Measurements from ENCODE around the gene AUH. TPM values are rescaled to one million over a fixed set of nuclear protein-coding genes. Genes with fewer than 3 reads are reported as not detected.

Gene AUH
- total and polyA plus RNA-seq, 9 of the 15 experiments (the other 6 are each of a cell fraction or from before 2014, with no cell fraction given) = 3.4 to 29.0 (median 10.1) TPM

DNA sequence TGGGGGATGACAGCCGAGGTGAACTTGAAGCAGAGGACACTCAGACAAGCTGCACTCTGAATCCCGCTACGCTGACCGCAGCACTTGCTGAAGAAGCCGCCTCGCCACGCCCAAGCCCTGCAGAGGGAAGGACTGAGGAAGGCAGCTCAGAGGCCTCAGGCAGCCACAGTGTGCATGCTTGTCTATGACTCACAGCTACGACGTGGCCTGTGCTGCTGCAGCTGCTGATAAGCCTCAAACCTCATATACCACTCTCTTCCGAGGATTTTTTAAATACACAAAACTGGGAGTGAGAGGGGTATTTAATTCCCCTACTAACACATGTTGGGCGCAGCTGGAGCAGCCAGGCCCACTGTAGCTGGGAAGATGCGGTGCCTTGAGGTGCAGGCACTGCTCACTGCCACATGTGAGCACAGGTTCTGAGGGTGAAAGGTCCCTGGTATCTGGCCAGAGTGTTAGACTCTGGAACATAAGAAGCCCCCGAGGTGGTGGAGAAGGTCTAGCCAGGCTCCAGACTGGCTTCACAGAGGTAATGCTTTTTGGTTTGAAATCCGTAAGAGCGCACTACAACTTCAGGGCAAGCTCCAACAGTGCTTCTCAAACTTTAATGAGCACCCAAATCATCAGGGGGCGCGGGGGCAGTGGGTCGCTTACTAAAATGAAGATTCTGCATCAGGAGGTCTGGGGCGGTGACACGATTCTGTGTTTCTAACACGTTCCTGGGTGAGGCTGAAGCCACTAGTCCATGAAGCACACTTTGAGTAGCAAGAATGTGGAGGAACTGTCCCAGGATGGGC lies 196.8 kb downstream of the AUH start (continued):
- TF ChIP-seq, protein P1, sequence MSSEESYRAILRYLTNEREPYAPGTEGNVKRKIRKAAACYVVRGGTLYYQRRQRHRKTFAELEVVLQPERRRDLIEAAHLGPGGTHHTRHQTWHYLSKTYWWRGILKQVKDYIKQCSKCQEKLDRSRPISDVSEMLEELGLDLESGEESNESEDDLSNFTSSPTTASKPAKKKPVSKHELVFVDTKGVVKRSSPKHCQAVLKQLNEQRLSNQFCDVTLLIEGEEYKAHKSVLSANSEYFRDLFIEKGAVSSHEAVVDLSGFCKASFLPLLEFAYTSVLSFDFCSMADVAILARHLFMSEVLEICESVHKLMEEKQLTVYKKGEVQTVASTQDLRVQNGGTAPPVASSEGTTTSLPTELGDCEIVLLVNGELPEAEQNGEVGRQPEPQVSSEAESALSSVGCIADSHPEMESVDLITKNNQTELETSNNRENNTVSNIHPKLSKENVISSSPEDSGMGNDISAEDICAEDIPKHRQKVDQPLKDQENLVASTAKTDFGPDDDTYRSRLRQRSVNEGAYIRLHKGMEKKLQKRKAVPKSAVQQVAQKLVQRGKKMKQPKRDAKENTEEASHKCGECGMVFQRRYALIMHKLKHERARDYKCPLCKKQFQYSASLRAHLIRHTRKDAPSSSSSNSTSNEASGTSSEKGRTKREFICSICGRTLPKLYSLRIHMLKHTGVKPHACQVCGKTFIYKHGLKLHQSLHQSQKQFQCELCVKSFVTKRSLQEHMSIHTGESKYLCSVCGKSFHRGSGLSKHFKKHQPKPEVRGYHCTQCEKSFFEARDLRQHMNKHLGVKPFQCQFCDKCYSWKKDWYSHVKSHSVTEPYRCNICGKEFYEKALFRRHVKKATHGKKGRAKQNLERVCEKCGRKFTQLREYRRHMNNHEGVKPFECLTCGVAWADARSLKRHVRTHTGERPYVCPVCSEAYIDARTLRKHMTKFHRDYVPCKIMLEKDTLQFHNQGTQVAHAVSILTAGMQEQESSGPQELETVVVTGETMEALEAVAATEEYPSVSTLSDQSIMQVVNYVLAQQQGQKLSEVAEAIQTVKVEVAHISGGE (CRISPR knock-in tag; IDR thresholded peaks at IDR 0.05) = 0 out of 6 replicates have a peak, but pooled peaks of 1 of the 3 experiments have one; percentile 29
- TF ChIP-seq SMARCA4 (IDR thresholded peaks at IDR 0.05) = peak; percentile 95
- TF ChIP-seq ETV6 (IDR thresholded peaks at IDR 0.05; ENCODE audit: borderline replicate concordance in 1 of 2, low read depth in 2 of 2, low read length in 1 of 2) = peak in 1 of 2 experiments; percentile 62; a peak in 1 of 4 replicates
- TF ChIP-seq ETV6 (CRISPR knock-in tag; IDR thresholded peaks at IDR 0.05; ENCODE audit: borderline replicate concordance) = no peak
- TF ChIP-seq SP1 (CRISPR knock-in tag; IDR thresholded peaks at IDR 0.05) = peak; percentile 60; the same call in 1 of the 2 replicates
- TF ChIP-seq CEBPG (CRISPR knock-in tag; IDR thresholded peaks at IDR 0.05) = no peak
- no peak for TF ChIP-seq CEBPG (tag; conservative IDR thresholded peaks at IDR 0.05 in 1 of 2, IDR thresholded peaks at IDR 0.05 in 1 of 2)
- TF ChIP-seq ZNF766 (CRISPR knock-in tag; conservative IDR thresholded peaks at IDR 0.05) = 0 out of 2 replicates have a peak, but pooled peaks have one; percentile 41
- TF ChIP-seq, protein P2, sequence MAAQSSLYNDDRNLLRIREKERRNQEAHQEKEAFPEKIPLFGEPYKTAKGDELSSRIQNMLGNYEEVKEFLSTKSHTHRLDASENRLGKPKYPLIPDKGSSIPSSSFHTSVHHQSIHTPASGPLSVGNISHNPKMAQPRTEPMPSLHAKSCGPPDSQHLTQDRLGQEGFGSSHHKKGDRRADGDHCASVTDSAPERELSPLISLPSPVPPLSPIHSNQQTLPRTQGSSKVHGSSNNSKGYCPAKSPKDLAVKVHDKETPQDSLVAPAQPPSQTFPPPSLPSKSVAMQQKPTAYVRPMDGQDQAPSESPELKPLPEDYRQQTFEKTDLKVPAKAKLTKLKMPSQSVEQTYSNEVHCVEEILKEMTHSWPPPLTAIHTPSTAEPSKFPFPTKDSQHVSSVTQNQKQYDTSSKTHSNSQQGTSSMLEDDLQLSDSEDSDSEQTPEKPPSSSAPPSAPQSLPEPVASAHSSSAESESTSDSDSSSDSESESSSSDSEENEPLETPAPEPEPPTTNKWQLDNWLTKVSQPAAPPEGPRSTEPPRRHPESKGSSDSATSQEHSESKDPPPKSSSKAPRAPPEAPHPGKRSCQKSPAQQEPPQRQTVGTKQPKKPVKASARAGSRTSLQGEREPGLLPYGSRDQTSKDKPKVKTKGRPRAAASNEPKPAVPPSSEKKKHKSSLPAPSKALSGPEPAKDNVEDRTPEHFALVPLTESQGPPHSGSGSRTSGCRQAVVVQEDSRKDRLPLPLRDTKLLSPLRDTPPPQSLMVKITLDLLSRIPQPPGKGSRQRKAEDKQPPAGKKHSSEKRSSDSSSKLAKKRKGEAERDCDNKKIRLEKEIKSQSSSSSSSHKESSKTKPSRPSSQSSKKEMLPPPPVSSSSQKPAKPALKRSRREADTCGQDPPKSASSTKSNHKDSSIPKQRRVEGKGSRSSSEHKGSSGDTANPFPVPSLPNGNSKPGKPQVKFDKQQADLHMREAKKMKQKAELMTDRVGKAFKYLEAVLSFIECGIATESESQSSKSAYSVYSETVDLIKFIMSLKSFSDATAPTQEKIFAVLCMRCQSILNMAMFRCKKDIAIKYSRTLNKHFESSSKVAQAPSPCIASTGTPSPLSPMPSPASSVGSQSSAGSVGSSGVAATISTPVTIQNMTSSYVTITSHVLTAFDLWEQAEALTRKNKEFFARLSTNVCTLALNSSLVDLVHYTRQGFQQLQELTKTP (IDR thresholded peaks at IDR 0.05; ENCODE audit: low read depth in 1 of 2, partially characterized antibody in 2 of 2) = peak in 1 of 2 experiments; percentile 46
- 0 out of 4 replicates have a peak, but pooled peaks of 1 of the 2 experiments have one; percentile 42 for TF ChIP-seq TEAD1 (CRISPR knock-in tag; IDR thresholded peaks at IDR 0.05)
- TF ChIP-seq TFAP4 (CRISPR knock-in tag; IDR thresholded peaks at IDR 0.05; ENCODE audit: borderline replicate concordance) = peak; percentile 90
- peak; percentile 59; the same call in 1 of the 2 replicates for TF ChIP-seq CC2D1A (IDR thresholded peaks at IDR 0.05)

Measured in K562 (cell line).